ENCODE data around the gene ZNF354C. TPM values are rescaled to one million over a fixed set of nuclear protein-coding genes. Genes with fewer than 3 reads are reported as not detected.

ZNF354C gene
- total and polyA plus RNA-seq, 9 of the 15 experiments (the other 6 are each of a cell fraction or from before 2014, with no cell fraction given) = 0.01 to 0.08 (median 0.03) TPM; not detected in 1

Other genes with a start within 250 kb of the ZNF354C start
- 7.1 and 9.2 TPM in 2 replicates for gene ZNF354B, start 200.4 kb upstream of the ZNF354C start, total RNA-seq (2014; rRNA removed)
- 10.0 and 14.3 TPM in 2 replicates for gene ZNF354B, start 200.4 kb upstream of the ZNF354C start, total RNA-seq (2014; rRNA removed; fragmentation: Illumina TruSeq; extraction: Trizol)
- 13.8 and 14.2 TPM in 2 replicates for gene ZNF354B, start 200.4 kb upstream of the ZNF354C start, total RNA-seq (2015; rRNA removed; fragmentation: Illumina TruSeq; extraction: Trizol)
- 9.5 and 11.2 TPM in 2 replicates for gene ZNF354B, start 200.4 kb upstream of the ZNF354C start, total RNA-seq (2021)
- gene ZNF354B, start 200.4 kb upstream of the ZNF354C start, polyA plus RNA-seq (2011; rRNA removed) = 16.4 and 18.3 TPM in 2 replicates
- gene ZNF354B, start 200.4 kb upstream of the ZNF354C start, polyA plus RNA-seq (2014; fragmentation: Illumina TruSeq; extraction: Trizol) = 10.7 and 13.3 TPM in 2 replicates
- gene ZNF354B, start 200.4 kb upstream of the ZNF354C start, polyA plus RNA-seq (2014; fragmentation: Nextera tagmentation; extraction: Ambion mirVana) = 1 to 10 TPM; 1.8 to 2.0 TPM
- gene ZNF354B, start 200.4 kb upstream of the ZNF354C start, polyA plus RNA-seq (2014; rRNA removed) = 15.6 and 16.2 TPM in 2 replicates
- gene ZFP2, start 164.5 kb upstream of the ZNF354C start, total RNA-seq (2014; rRNA removed) = 0.16 TPM in 1 of 2 replicates, not detected in the other
- gene ZFP2, start 164.5 kb upstream of the ZNF354C start, total RNA-seq (2014; rRNA removed; fragmentation: Illumina TruSeq; extraction: Trizol) = not detected in 2 replicates
- gene ZFP2, start 164.5 kb upstream of the ZNF354C start, total RNA-seq (2015; rRNA removed; fragmentation: Illumina TruSeq; extraction: Trizol) = 0.07 TPM in 1 of 2 replicates, not detected in the other
- not detected in 2 replicates for gene ZFP2, start 164.5 kb upstream of the ZNF354C start, total RNA-seq (2021)
- 0.07 and 0.13 TPM in 2 replicates for gene ZFP2, start 164.5 kb upstream of the ZNF354C start, polyA plus RNA-seq (2011; rRNA removed)
- gene ZFP2, start 164.5 kb upstream of the ZNF354C start, polyA plus RNA-seq (2014; fragmentation: Illumina TruSeq; extraction: Trizol) = not detected in 2 replicates
- not detected for gene ZFP2, start 164.5 kb upstream of the ZNF354C start, polyA plus RNA-seq (2014; fragmentation: Nextera tagmentation; extraction: Ambion mirVana)
- gene ZFP2, start 164.5 kb upstream of the ZNF354C start, polyA plus RNA-seq (2014; rRNA removed) = not detected in 2 replicates
- gene ZNF454, start 119.2 kb upstream of the ZNF354C start, total RNA-seq (2014; rRNA removed) = not detected in 2 replicates
- not detected in 2 replicates for gene ZNF454, start 119.2 kb upstream of the ZNF354C start, total RNA-seq (2014; rRNA removed; fragmentation: Illumina TruSeq; extraction: Trizol)
- gene ZNF454, start 119.2 kb upstream of the ZNF354C start, total RNA-seq (2015; rRNA removed; fragmentation: Illumina TruSeq; extraction: Trizol) = not detected in 2 replicates
- gene ZNF454, start 119.2 kb upstream of the ZNF354C start, total RNA-seq (2021) = not detected in 2 replicates
- not detected in 2 replicates for gene ZNF454, start 119.2 kb upstream of the ZNF354C start, polyA plus RNA-seq (2011; rRNA removed)
- not detected in 2 replicates for gene ZNF454, start 119.2 kb upstream of the ZNF354C start, polyA plus RNA-seq (2014; fragmentation: Illumina TruSeq; extraction: Trizol)
- not detected for gene ZNF454, start 119.2 kb upstream of the ZNF354C start, polyA plus RNA-seq (2014; fragmentation: Nextera tagmentation; extraction: Ambion mirVana)
- not detected in 2 replicates for gene ZNF454, start 119.2 kb upstream of the ZNF354C start, polyA plus RNA-seq (2014; rRNA removed)
- not detected in 2 replicates for gene GRM6, start 65.1 kb upstream of the ZNF354C start, total RNA-seq (2014; rRNA removed)
- not detected in 2 replicates for gene GRM6, start 65.1 kb upstream of the ZNF354C start, total RNA-seq (2014; rRNA removed; fragmentation: Illumina TruSeq; extraction: Trizol)
- gene GRM6, start 65.1 kb upstream of the ZNF354C start, total RNA-seq (2015; rRNA removed; fragmentation: Illumina TruSeq; extraction: Trizol) = not detected in 2 replicates
- not detected in 2 replicates for gene GRM6, start 65.1 kb upstream of the ZNF354C start, total RNA-seq (2021)
- gene GRM6, start 65.1 kb upstream of the ZNF354C start, polyA plus RNA-seq (2011; rRNA removed) = not detected in 2 replicates
- gene GRM6, start 65.1 kb upstream of the ZNF354C start, polyA plus RNA-seq (2014; fragmentation: Illumina TruSeq; extraction: Trizol) = not detected in 2 replicates
- not detected for gene GRM6, start 65.1 kb upstream of the ZNF354C start, polyA plus RNA-seq (2014; fragmentation: Nextera tagmentation; extraction: Ambion mirVana)
- gene GRM6, start 65.1 kb upstream of the ZNF354C start, polyA plus RNA-seq (2014; rRNA removed) = not detected in 2 replicates
- 0.27 and 0.65 TPM in 2 replicates for gene ZNF879, start 36.6 kb upstream of the ZNF354C start, total RNA-seq (2014; rRNA removed)
- gene ZNF879, start 36.6 kb upstream of the ZNF354C start, total RNA-seq (2014; rRNA removed; fragmentation: Illumina TruSeq; extraction: Trizol) = 0.51 and 0.77 TPM in 2 replicates
- gene ZNF879, start 36.6 kb upstream of the ZNF354C start, total RNA-seq (2015; rRNA removed; fragmentation: Illumina TruSeq; extraction: Trizol) = 0.80 and 0.90 TPM in 2 replicates
- 0.18 and 0.63 TPM in 2 replicates for gene ZNF879, start 36.6 kb upstream of the ZNF354C start, total RNA-seq (2021)
- gene ZNF879, start 36.6 kb upstream of the ZNF354C start, polyA plus RNA-seq (2011; rRNA removed) = 0.33 TPM in 1 of 2 replicates, not detected in the other
- 0.37 and 0.48 TPM in 2 replicates for gene ZNF879, start 36.6 kb upstream of the ZNF354C start, polyA plus RNA-seq (2014; fragmentation: Illumina TruSeq; extraction: Trizol)
- gene ZNF879, start 36.6 kb upstream of the ZNF354C start, polyA plus RNA-seq (2014; fragmentation: Nextera tagmentation; extraction: Ambion mirVana) = under 1 TPM; 0.01 to 0.04 TPM
- 0.37 and 0.49 TPM in 2 replicates for gene ZNF879, start 36.6 kb upstream of the ZNF354C start, polyA plus RNA-seq (2014; rRNA removed)